ENCODE measurements around the gene GSKIP.

Gene GSKIP

GRCh38 chr14:96357216-96357615 lies 6.1 kb upstream of the GSKIP start:
- no peak overlapping the region for H3K4me3 ChIP-seq (ENCODE audit: control insufficient read depth, low read depth, low read length)
- no peak for TF ChIP-seq CTCF (IDR thresholded peaks at IDR 0.05; ENCODE audit: control insufficient read depth, insufficient read depth, low read depth, low read length, missing control alignments)
- no peak for DNase-seq (ENCODE audit: low read depth)

GRCh38 chr14:96359959-96360358 lies 3.4 kb upstream of the GSKIP start:
- no peak for DNase-seq (ENCODE audit: low read depth)
- no peak for TF ChIP-seq CTCF (IDR thresholded peaks at IDR 0.05; ENCODE audit: control insufficient read depth, insufficient read depth, low read depth, low read length, missing control alignments)
- no peak overlapping the region for H3K4me3 ChIP-seq (ENCODE audit: control insufficient read depth, low read depth, low read length)

- no peak for TF ChIP-seq CTCF (IDR thresholded peaks at IDR 0.05; ENCODE audit: control insufficient read depth, insufficient read depth, low read depth, low read length, missing control alignments)
- peak overlapping the region; percentile 98 for H3K4me3 ChIP-seq (ENCODE audit: control insufficient read depth, low read depth, low read length)
- DNase-seq (ENCODE audit: low read depth), result no peak
These were observed 1.0 kb upstream of the GSKIP start for GRCh38 chr14:96362071-96362964.

GRCh38 chr14:96363751-96364336 lies 518 bp downstream of the GSKIP start:
- peak overlapping the region; percentile 98 for H3K4me3 ChIP-seq (ENCODE audit: control insufficient read depth, low read depth, low read length)
- no peak for DNase-seq (ENCODE audit: low read depth)
- TF ChIP-seq CTCF (IDR thresholded peaks at IDR 0.05; ENCODE audit: control insufficient read depth, insufficient read depth, low read depth, low read length, missing control alignments), result no peak

- TF ChIP-seq CTCF (IDR thresholded peaks at IDR 0.05; ENCODE audit: control insufficient read depth, insufficient read depth, low read depth, low read length, missing control alignments), result no peak
- no peak for DNase-seq (ENCODE audit: low read depth)
- H3K4me3 ChIP-seq (ENCODE audit: control insufficient read depth, low read depth, low read length), result no peak overlapping the region
These were observed 1.6 kb downstream of the GSKIP start for GRCh38 chr14:96364962-96365361.

- TF ChIP-seq CTCF (IDR thresholded peaks at IDR 0.05; ENCODE audit: control insufficient read depth, insufficient read depth, low read depth, low read length, missing control alignments), result no peak
These were observed 5.2 kb downstream of the GSKIP start for GRCh38 chr14:96368534-96368933.

More at GRCh38 chr14:96368534-96368933, 5.2 kb downstream of the GSKIP start:
- H3K4me3 ChIP-seq (ENCODE audit: control insufficient read depth, low read depth, low read length), result no peak overlapping the region
- no peak for DNase-seq (ENCODE audit: low read depth)

Measured in AG09309 (cell line).